OCI-LY3 (cell line): ENCODE data around the gene TNPO1.

Experiments
- CTCF ChIP-seq: fragments of 200-600, 300-600 bp; sonication (generic); IDR thresholded peaks from 2 replicates; pipeline ENCODE4 v1.5.1; 2014; ENCODE audit warnings: antibody characterized with exemption, low read length, low read depth
- EZH2phosphoT487 ChIP-seq: fragments of 200-600 bp; shearing (Covaris generic); IDR thresholded peaks from 2 replicates; pipeline ENCODE4 v1.6.1; 2018; ENCODE audit warnings: antibody characterized with exemption, mixed run types, low read depth

DNA sequence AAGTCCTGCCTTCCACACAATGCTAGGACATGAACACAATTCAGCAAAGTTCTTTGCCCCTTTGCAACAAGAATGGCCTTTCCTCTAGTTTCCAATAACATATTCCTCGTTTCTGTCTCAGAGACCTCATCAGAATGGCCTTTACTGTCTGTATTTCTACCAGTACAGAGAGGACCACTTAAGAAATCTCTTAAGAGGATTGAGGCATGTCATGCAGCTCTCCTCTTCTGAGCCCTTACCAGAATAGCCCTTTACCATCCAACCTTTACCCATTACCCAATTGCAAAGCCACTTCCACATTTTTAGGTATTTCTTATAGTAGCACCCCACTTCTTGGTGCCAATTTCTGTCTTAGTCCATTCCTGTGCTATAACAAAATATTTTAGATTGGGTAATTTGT lies 20.3 kb downstream of the TNPO1 start:
- TF ChIP-seq CTCF: no peak
- TF ChIP-seq EZH2phosphoT487: no peak
